NCI-H526 treated with DMSO at 0.1 percent for 48 hours (cell line): ENCODE measurements around the gene YAE1.
"Not testable (repeated sequence)": the region's sequence is repeated elsewhere in the genome, so short reads cannot be mapped to it uniquely, and the experiment has no call there.

Experiments used
- DNase-seq: peaks from one replicate; lab custom pipeline; 2025; lab: John Stamatoyannopoulos, UW

Gene YAE1, protein sequence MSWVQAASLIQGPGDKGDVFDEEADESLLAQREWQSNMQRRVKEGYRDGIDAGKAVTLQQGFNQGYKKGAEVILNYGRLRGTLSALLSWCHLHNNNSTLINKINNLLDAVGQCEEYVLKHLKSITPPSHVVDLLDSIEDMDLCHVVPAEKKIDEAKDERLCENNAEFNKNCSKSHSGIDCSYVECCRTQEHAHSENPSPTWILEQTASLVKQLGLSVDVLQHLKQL

GRCh38 chr7:39566023-39566921, at the start of gene YAE1:
Gene YAE1 (plus strand): TSS chr7:39566404. CDS start chr7:39566419, 15 bp downstream.
- peak; percentile 70 for DNase-seq

DNA sequence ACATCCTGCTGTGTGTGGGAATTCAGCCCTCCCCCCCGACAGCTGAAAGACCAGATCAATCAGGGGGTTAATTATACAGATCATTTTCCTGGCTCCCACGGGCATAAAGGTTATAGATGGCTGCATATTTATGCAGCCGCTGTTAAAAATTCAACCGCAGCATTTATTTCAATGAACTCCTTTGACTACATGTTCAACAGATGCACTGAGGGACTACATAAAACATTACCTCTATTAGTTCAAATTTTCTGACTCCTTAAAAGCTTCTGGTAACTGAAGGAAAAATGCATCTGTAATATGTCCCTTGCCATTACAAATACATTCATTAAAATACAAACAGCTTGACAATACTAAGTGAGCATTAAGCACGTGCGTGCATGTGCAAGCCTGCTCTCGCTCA, 49.7 kb upstream of the YAE1 start:
- peak; percentile 18 for DNase-seq

DNA sequence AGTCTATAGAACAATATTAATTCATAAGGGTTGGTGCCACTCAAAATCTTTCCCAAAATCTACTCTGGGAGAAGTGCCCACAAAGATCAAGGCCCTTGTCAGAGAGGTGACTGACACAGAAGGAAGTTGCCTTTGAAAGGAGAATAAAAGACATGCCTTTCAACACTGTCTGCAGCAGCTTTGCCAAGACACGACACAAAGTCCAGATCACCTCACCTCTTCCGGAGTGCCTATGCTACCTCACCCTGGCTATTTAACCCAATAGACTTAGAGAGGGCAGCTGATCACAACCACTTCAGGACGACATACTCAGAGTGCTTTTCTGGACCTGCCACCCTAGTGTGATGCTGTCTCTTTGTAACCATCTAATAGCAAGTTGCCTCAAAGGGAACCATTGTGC, 49.0 kb upstream of the YAE1 start:
- DNase-seq: no peak

DNA sequence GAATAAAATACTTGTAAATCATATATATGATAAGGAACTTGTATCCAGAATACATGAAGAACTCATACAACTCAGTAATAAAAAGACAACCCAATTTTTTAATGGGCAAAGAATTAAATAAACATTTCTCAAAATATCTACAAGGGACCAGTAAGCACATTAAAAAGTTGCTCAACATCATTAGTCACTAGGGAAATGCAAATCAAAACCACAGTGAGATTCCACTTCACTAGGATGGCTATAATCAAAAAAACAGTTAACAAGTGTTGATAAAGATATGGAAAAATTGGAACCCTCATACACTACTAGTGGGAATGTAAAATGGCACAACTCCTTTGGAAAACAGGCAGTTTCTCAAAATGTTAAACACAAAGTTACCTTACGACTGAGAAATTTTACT, 40.3 kb upstream of the YAE1 start:
- no peak for DNase-seq

DNA sequence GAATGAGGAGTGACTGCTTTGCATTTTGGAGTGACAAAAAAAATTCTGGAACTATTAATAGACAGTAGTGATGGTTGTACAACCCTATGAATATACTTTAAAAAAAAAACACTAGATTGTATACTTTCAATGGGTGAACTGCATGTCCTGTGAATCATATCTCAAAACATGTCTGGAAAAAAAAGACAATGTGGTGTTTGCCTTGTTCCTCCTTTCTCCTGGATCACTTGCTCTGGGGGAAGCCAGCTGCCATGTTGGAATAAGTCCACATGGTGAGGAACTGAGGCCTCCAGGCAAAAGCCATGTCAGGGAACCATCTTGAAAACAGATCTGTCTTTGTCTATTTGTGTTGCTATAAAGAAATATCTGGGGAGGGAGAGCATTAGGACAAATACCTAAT, 39.5 kb upstream of the YAE1 start:
- DNase-seq: no peak

GRCh38 chr7:39527296-39527695, 38.9 kb upstream of the YAE1 start:
- no peak for DNase-seq

- DNase-seq: no peak
These were observed 38.3 kb upstream of the YAE1 start for GRCh38 chr7:39527951-39528350.

- no peak for DNase-seq
These were observed 37.4 kb upstream of the YAE1 start for GRCh38 chr7:39528849-39529248.

- no peak for DNase-seq
These were observed 36.6 kb upstream of the YAE1 start for GRCh38 chr7:39529582-39529981.

DNA sequence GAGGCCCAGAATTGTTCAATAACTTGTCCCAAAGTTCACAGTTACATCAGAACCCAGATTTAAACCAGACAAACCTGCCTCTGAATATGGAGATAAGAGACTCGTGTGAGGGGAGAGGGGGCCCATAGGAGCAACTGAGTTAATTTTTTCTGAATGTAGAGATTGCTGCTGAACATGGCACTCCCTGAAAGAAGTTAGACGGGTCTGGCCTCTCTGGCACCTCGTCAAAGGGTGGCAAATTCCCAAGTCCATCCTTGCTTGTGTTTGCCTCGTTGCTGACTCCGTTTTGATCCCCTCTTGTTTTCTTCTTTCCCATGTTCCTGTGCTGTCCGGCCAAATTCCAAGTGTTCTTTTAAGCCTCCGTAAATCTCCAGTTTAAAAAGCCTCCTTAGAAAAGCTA, 35.2 kb upstream of the YAE1 start:
- DNase-seq: no peak

DNA sequence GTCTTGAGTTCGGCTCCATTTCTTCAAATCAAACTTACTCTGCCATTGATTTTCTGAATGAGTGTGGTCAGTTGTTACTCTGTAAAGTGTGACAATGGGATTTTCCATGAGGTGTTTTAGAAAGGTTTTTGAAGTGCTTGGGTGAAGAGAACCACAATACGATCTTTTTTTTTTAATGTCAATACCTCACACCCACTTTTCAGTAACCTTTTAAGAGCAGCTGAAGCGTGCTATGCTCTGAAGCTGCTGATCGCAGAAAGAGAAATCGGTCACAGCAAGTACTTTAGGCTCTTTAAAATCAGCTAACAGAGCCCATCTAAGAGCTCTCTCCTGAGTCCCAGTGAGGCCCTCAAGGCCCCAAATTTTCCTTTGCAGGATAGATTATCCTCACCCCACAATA, 34.4 kb upstream of the YAE1 start:
- no peak for DNase-seq

DNA sequence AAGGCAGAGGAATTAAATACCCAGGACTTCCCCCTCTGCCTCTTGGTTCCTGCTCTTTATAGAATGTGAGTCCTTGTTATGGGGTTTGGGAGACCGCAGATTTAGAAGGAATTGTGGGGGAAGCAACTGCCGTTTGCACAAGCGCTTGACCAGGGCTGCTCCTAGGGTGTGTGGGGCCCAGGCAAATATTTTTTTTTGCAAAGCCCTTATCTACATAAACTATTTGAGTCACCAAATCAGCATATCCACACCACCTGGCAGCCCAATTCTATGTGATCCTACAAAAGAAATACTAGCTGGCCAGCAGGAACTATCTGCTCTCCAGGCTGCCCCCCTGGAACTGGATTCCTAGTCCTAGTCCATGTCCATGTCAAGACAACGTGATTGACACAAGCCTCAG, 33.4 kb upstream of the YAE1 start:
- DNase-seq: no peak

GRCh38 chr7:39534599-39534998, 31.6 kb upstream of the YAE1 start:
- no peak for DNase-seq

- no peak for DNase-seq
These were observed 31.1 kb upstream of the YAE1 start for GRCh38 chr7:39535064-39535463.

GRCh38 chr7:39535720-39536119, 30.5 kb upstream of the YAE1 start:
- DNase-seq: no peak

- no peak for DNase-seq
These were observed 29.3 kb upstream of the YAE1 start for GRCh38 chr7:39536951-39537350.

- no peak for DNase-seq
These were observed 26.4 kb upstream of the YAE1 start for GRCh38 chr7:39539816-39540215.

DNA sequence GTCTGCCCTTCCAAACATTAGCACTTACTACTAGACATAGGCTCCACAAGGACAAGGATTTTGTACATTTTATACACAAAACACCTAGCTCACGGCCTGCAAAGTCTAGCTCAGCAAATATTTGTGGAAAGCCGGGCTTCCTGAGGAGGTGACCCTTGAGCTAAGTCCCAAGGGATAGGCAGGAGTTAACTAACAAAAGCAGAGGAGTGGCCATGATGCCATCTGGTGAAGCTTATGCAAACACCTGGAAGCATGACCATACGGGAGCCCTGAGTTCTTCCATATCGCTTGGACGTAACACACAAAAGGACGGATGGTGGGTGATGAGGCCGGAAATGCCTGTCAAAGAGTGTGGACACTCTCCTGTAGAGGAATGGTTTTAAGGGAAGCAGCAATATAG, 25.9 kb upstream of the YAE1 start:
- DNase-seq: peak; percentile 3

DNA sequence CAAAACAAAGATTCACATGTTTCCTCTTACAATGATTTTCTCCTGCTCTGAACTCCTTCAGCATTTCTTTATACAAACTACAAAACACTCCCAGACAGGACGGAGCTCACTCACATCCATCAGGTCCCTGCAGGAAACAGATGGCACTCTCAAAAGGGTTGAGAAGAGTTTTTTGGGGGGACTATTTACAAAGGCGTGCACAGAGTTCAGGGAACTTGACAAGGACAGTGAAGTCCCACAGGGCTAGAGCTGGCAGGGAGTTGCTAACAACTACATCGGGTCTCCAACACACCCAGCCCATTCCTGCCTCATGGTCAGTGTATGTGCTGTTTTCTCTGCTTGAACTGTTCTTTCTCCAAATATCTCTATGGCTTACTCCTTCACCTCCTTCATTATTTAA, 24.7 kb upstream of the YAE1 start:
- no peak for DNase-seq

GRCh38 chr7:39544774-39545173, 21.4 kb upstream of the YAE1 start:
- not testable (repeated sequence) for DNase-seq

- no peak for DNase-seq
These were observed 18.9 kb upstream of the YAE1 start for GRCh38 chr7:39547336-39547735.

DNA sequence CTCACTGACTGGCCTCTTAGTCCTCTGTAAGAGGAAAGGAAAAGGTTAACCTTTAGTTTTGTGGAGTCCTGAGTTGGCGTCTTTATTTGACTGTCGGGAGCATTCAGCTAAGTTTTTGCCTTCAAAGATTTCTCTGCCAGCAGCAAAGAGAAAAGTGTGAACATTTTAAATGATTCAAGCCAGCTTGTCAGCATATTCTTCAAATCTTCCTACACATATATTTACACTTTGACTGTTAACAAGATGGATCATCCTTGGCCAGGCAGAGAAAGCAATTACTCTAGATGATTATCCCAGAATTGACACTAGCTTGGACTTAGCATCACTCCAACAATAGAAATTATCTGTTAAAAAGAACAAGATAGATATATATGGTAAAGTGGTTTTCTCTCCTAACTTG, 15.8 kb upstream of the YAE1 start:
- no peak for DNase-seq

DNA sequence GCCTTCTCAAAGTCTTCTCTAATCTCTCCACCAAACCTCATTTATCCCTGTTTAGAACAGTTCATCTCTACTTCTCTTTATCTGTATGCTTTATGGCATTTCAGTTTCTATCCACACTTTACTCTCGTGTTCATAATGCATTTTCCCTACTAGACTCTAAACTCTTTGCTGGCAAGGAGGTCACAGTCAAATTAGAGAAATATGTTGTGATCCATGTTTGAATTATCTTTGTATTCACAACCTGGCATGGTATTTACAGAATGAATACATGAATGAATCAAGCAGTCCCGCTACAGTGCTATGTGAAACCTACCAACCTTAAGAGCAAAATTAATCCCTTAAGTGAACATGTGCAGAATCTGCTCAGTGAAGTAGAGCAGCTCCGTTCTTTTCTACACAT, 12.8 kb upstream of the YAE1 start:
- no peak for DNase-seq
